SJCRH30 (cell line): Measurements from ENCODE around the gene CBFA2T2. TPM values are rescaled to one million over a fixed set of nuclear protein-coding genes. Genes with fewer than 3 reads are reported as not detected.
A peak's percentile ranks its signal among the peaks of the same experiment; 100 is the strongest.
"Not testable (repeated sequence)": the region's sequence is repeated elsewhere in the genome, so short reads cannot be mapped to it uniquely, and the experiment has no call there.

Experiments
- DNase-seq, 2 experiments: peaks; one replicate each; pipeline ENCODE4 v3.0.0-alpha.2; 2015 to 2020
- H3K27ac ChIP-seq: fragments of 250-450 bp; sonication (Bioruptor Pico); 2 replicates; pipeline ENCODE4 v1.5.1; 2020; ENCODE audit warnings: mild to moderate bottlenecking, moderate library complexity
- H3K27me3 ChIP-seq: fragments of 250-450 bp; sonication (Bioruptor Pico); 2 replicates; pipeline ENCODE4 v1.5.1; 2020; ENCODE audit warnings: mild to moderate bottlenecking, moderate library complexity
- H3K36me3 ChIP-seq: fragments of 250-450 bp; sonication (Bioruptor Pico); 2 replicates; pipeline ENCODE4 v1.5.1; 2020; ENCODE audit warnings: mild to moderate bottlenecking, moderate library complexity
- H3K4me1 ChIP-seq: fragments of 250-450 bp; sonication (Bioruptor Pico); 2 replicates; pipeline ENCODE4 v1.5.1; 2020; ENCODE audit warnings: mild to moderate bottlenecking, moderate library complexity
- H3K4me3 ChIP-seq: fragments of 250-450 bp; sonication (Bioruptor Pico); 2 replicates; pipeline ENCODE4 v1.5.1; 2020; ENCODE audit warnings: mild to moderate bottlenecking, moderate library complexity
- H3K9me3 ChIP-seq: fragments of 250-450 bp; sonication (Bioruptor Pico); replicated peaks from 2 replicates; pipeline ENCODE4 v1.5.1; 2020; ENCODE audit warnings: mild to moderate bottlenecking, moderate library complexity
- total RNA-seq: library from RNA; depleted of rRNA; stranded (reverse); fragments of >200 nt; shearing (Covaris generic); gene quantifications from 2 replicates; pipeline ENCODE4 v1.2.3, GENCODE V29; 2014

CBFA2T2 gene
- total RNA-seq, 1 experiment from 2014 or later: 14.9 TPM

GRCh38 chr20:33576432-33577125 lies 86.7 kb downstream of the CBFA2T2 start:
- Histone ChIP-seq H3K4me3 (no peak overlapping the region), H3K27me3 (no peaks in the 10 kb centered on the region), H3K4me1 (no peaks in the 10 kb centered on the region), H3K9me3 (no peaks in the 10 kb centered on the region), H3K36me3 (no peaks in the 10 kb centered on the region), H3K27ac (no peak overlapping the region)
- DNase-seq: no peak

- Histone ChIP-seq H3K36me3 (0 out of 2 replicates have a peak, but pooled peaks cover 2% of the 10 kb centered on the region), H3K27me3 (no peaks in the 10 kb centered on the region), H3K4me3 (no peak overlapping the region), H3K4me1 (no peaks in the 10 kb centered on the region), H3K27ac (no peak overlapping the region), H3K9me3 (no peaks in the 10 kb centered on the region)
- DNase-seq: no peak
Observed at GRCh38 chr20:33578510-33578909, 88.6 kb downstream of the CBFA2T2 start.

- H3K27me3 ChIP-seq: no peaks in the 10 kb centered on the region
- H3K4me3 ChIP-seq: no peak overlapping the region
- DNase-seq: no peak
Observed at GRCh38 chr20:33583143-33583542, 93.2 kb downstream of the CBFA2T2 start.

GRCh38 chr20:33584976-33585375 lies 95.1 kb downstream of the CBFA2T2 start:
- Histone ChIP-seq H3K27me3 (no peaks in the 10 kb centered on the region), H3K4me3 (no peak overlapping the region), H3K36me3 (0 out of 2 replicates have a peak, but pooled peaks cover 2% of the 10 kb centered on the region), H3K9me3 (no peaks in the 10 kb centered on the region), H3K4me1 (peaks cover 20% of the 10 kb centered on the region), H3K27ac (peak overlapping the region; percentile 64)
- no peak for DNase-seq

More at GRCh38 chr20:33583143-33583542, 93.2 kb downstream of the CBFA2T2 start:
- Histone ChIP-seq H3K27ac (no peak overlapping the region), H3K9me3 (no peaks in the 10 kb centered on the region), H3K4me1 (peaks cover 20% of the 10 kb centered on the region), H3K36me3 (0 out of 2 replicates have a peak, but pooled peaks cover 2% of the 10 kb centered on the region)

GRCh38 chr20:33585413-33585812 lies 95.5 kb downstream of the CBFA2T2 start:
- Histone ChIP-seq H3K36me3 (0 out of 2 replicates have a peak, but pooled peaks cover 2% of the 10 kb centered on the region), H3K27ac (peak overlapping the region; percentile 64), H3K4me3 (no peak overlapping the region), H3K27me3 (no peaks in the 10 kb centered on the region), H3K4me1 (peaks cover 20% of the 10 kb centered on the region), H3K9me3 (no peaks in the 10 kb centered on the region)
- peak in 1 of 2 experiments; percentile 41 for DNase-seq

GRCh38 chr20:33589059-33589458 lies 99.2 kb downstream of the CBFA2T2 start:
- DNase-seq: no peak
- Histone ChIP-seq H3K36me3 (no peaks in the 10 kb centered on the region), H3K27ac (no peak overlapping the region), H3K27me3 (no peaks in the 10 kb centered on the region), H3K9me3 (no peaks in the 10 kb centered on the region), H3K4me3 (no peak overlapping the region), H3K4me1 (peaks cover 23% of the 10 kb centered on the region)

- not testable (repeated sequence) for H3K4me3 ChIP-seq, H3K27me3 ChIP-seq, H3K9me3 ChIP-seq, H3K27ac ChIP-seq, H3K4me1 ChIP-seq, DNase-seq, H3K36me3 ChIP-seq
Observed at GRCh38 chr20:33591901-33592300, 102.0 kb downstream of the CBFA2T2 start.

- Histone ChIP-seq H3K4me3 (no peak overlapping the region), H3K36me3 (no peaks in the 10 kb centered on the region), H3K27me3 (no peaks in the 10 kb centered on the region), H3K27ac (no peak overlapping the region), H3K9me3 (no peaks in the 10 kb centered on the region), H3K4me1 (0 out of 2 replicates have a peak, but pooled peaks cover 3% of the 10 kb centered on the region)
- DNase-seq: no peak
Observed at GRCh38 chr20:33594743-33595142, 104.8 kb downstream of the CBFA2T2 start.

GRCh38 chr20:33600414-33600813 lies 110.5 kb downstream of the CBFA2T2 start:
- Histone ChIP-seq H3K27me3 (no peaks in the 10 kb centered on the region), H3K4me3 (no peak overlapping the region), H3K27ac (no peak overlapping the region), H3K9me3 (no peaks in the 10 kb centered on the region), H3K4me1 (no peaks in the 10 kb centered on the region), H3K36me3 (no peaks in the 10 kb centered on the region)
- no peak for DNase-seq

GRCh38 chr20:33600981-33601380 lies 111.1 kb downstream of the CBFA2T2 start:
- no peaks in the 10 kb centered on the region for H3K9me3 ChIP-seq
- no peak overlapping the region for H3K4me3 ChIP-seq
- H3K27me3 ChIP-seq: no peaks in the 10 kb centered on the region
- no peak overlapping the region for H3K27ac ChIP-seq
- DNase-seq: no peak
- H3K36me3 ChIP-seq: no peaks in the 10 kb centered on the region
- H3K4me1 ChIP-seq: no peaks in the 10 kb centered on the region

GRCh38 chr20:33601861-33602260 lies 112.0 kb downstream of the CBFA2T2 start:
- no peak for DNase-seq
- no peaks in the 10 kb centered on the region; the same call in 1 of the 2 replicates for H3K36me3 ChIP-seq
- H3K4me1 ChIP-seq: no peaks in the 10 kb centered on the region
- no peaks in the 10 kb centered on the region for H3K9me3 ChIP-seq
- no peak overlapping the region for H3K4me3 ChIP-seq
- H3K27ac ChIP-seq: no peak overlapping the region
- H3K27me3 ChIP-seq: no peaks in the 10 kb centered on the region

GRCh38 chr20:33602826-33603590 lies 113.1 kb downstream of the CBFA2T2 start:
- H3K27me3 ChIP-seq: no peaks in the 10 kb centered on the region
- H3K9me3 ChIP-seq: no peaks in the 10 kb centered on the region
- no peak for DNase-seq

GRCh38 chr20:33604084-33604990 lies 114.4 kb downstream of the CBFA2T2 start:
- Histone ChIP-seq H3K9me3 (no peaks in the 10 kb centered on the region), H3K4me3 (no peak overlapping the region), H3K36me3 (peaks cover 5% of the 10 kb centered on the region), H3K4me1 (no peaks in the 10 kb centered on the region), H3K27ac (no peak overlapping the region), H3K27me3 (no peaks in the 10 kb centered on the region)
- no peak for DNase-seq

More at GRCh38 chr20:33602826-33603590, 113.1 kb downstream of the CBFA2T2 start:
- Histone ChIP-seq H3K4me3 (no peak overlapping the region), H3K4me1 (no peaks in the 10 kb centered on the region), H3K36me3 (peaks cover 5% of the 10 kb centered on the region), H3K27ac (no peak overlapping the region)

- no peaks in the 10 kb centered on the region for H3K27me3 ChIP-seq
- no peaks in the 10 kb centered on the region for H3K9me3 ChIP-seq
- no peak overlapping the region for H3K27ac ChIP-seq
- H3K4me1 ChIP-seq: no peaks in the 10 kb centered on the region
- peaks cover 5% of the 10 kb centered on the region for H3K36me3 ChIP-seq
- DNase-seq: no peak
- H3K4me3 ChIP-seq: no peak overlapping the region
Observed at GRCh38 chr20:33604991-33605370, 115.1 kb downstream of the CBFA2T2 start.
